Suppressor macrophage treated with lipopolysaccharide for 4 hours (primary cell): ENCODE measurements around the gene TBC1D10B.
"Not testable (repeated sequence)": the region's sequence is repeated elsewhere in the genome, so short reads cannot be mapped to it uniquely, and the experiment has no call there.

ENCODE experiments used
- DNase-seq: peaks from one replicate; pipeline ENCODE4 v3.0.0-alpha.2; 2020

TBC1D10B gene

GRCh38 chr16:30397776-30398660, 27.7 kb upstream of the TBC1D10B start:
- no peak for DNase-seq

GRCh38 chr16:30397056-30397455, 26.8 kb upstream of the TBC1D10B start:
- DNase-seq, result no peak

GRCh38 chr16:30396627-30397026, 26.3 kb upstream of the TBC1D10B start:
- not testable (repeated sequence) for DNase-seq

GRCh38 chr16:30395992-30396585, 25.8 kb upstream of the TBC1D10B start:
- no peak for DNase-seq

- DNase-seq, result peak; percentile 65
Measured at GRCh38 chr16:30395155-30395991, 25.1 kb upstream of the TBC1D10B start, which contains the start of gene ZNF48. TSS of gene ZNF48 (plus strand) at chr16:30395420. CDS start at chr16:30395795, 375 bp downstream.

- no peak for DNase-seq
Measured at GRCh38 chr16:30394592-30395154, 24.4 kb upstream of the TBC1D10B start.

- DNase-seq, result no peak
Measured at GRCh38 chr16:30383521-30383920, 13.2 kb upstream of the TBC1D10B start.

- no peak for DNase-seq
Measured at GRCh38 chr16:30382111-30382881, 12.0 kb upstream of the TBC1D10B start, which contains the start of gene SEPTIN1. TSS of gene SEPTIN1 (minus strand) at chr16:30382561. CDS start at chr16:30382542, 19 bp downstream.

- no peak for DNase-seq
Measured at GRCh38 chr16:30381291-30382041, 11.2 kb upstream of the TBC1D10B start.

- no peak for DNase-seq
Measured at GRCh38 chr16:30380803-30381208, 10.5 kb upstream of the TBC1D10B start.

- DNase-seq, result no peak
Measured at GRCh38 chr16:30380072-30380802, 9.9 kb upstream of the TBC1D10B start.

GRCh38 chr16:30379158-30379783, 9.0 kb upstream of the TBC1D10B start:
- no peak for DNase-seq

GRCh38 chr16:30378236-30379157, 8.2 kb upstream of the TBC1D10B start:
- DNase-seq, result peak; percentile 99

GRCh38 chr16:30377812-30378235, 7.5 kb upstream of the TBC1D10B start:
- DNase-seq, result peak; percentile 78

- no peak for DNase-seq
Measured at GRCh38 chr16:30377050-30377811, 6.9 kb upstream of the TBC1D10B start.

GRCh38 chr16:30376461-30376902, 6.2 kb upstream of the TBC1D10B start:
- no peak for DNase-seq

GRCh38 chr16:30375864-30376263, 5.6 kb upstream of the TBC1D10B start:
- DNase-seq, result no peak

GRCh38 chr16:30374538-30374937, 4.2 kb upstream of the TBC1D10B start, which contains the start of gene MYL11:
TSS of gene MYL11 (plus strand) at chr16:30374802. CDS start at chr16:30374858, 56 bp downstream.
- DNase-seq, result no peak
